GM10248 (cell line): ENCODE measurements around the gene SVIL.
"Not testable (repeated sequence)": the region's sequence is repeated elsewhere in the genome, so short reads cannot be mapped to it uniquely, and the experiment has no call there.

Experiments used
- CTCF ChIA-PET: fragments of 300-600 bp; sonication (Branson Sonifier 250); formaldehyde crosslinking; extraction: SDS; loops from one replicate; lab custom pipeline; 2021; ENCODE audit warnings: antibody characterized with exemption; lab: Yijun Ruan, JAX
- POLR2A ChIA-PET: fragments of 350-650 bp; sonication (Branson Sonifier 250); formaldehyde crosslinking; extraction: SDS; loops from one replicate; lab custom pipeline; 2020; ENCODE audit warnings: antibody characterized with exemption; lab: Yijun Ruan, JAX
- DNase-seq: peaks from one replicate; pipeline ENCODE4 v3.0.0; 2012; ENCODE audit errors: extremely low spot score
- TF ChIP-seq, protein P1 (sequence below): IDR thresholded peaks from 2 replicates; pipeline ENCODE4 v1.5.1; 2012; ENCODE audit warnings: mild to moderate bottlenecking, low read depth; ENCODE audit errors: extremely low read depth, missing control alignments, control extremely low read depth

SVIL gene

DNA sequence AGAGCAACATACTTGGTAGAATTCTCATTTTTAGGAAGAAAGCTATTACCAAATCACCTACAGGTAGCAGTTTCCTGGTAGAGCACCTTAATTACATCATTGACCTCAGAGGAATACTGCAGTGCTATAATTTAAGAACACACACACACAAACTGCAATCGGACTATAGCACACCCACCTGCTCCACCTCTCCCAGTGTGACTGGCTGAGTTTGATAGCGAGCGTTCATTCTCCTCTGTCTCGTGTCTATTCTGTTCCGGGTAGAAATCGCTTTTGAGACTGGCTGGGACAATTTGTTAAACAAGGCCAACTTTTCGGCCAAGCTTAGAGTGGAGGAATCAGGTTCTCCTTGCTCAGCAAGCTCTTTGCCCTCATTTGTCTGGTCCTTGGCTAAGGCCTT is 110.5 kb downstream of the SVIL start:
- POLR2A ChIA-PET: no interaction called here

DNA sequence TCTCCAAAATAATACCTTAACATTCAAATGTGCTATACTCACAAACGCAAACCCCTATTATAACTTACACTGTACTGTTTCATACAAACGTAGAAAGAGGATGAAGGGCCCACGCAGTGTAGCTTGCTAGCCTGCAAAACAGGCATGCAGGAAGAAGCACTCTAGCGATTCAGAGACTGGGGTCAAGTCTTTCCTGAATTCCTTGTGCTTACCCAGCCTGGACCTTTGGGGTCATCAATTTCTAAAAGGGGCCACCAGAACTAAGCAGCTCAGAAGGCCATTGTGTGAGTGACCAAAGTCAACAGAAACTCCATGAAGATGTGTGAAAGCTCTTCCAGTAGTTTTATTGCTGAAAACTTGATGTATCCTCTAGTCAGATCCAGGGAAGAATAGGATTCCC is 111.9 kb downstream of the SVIL start:
- TF ChIP-seq, protein P1, sequence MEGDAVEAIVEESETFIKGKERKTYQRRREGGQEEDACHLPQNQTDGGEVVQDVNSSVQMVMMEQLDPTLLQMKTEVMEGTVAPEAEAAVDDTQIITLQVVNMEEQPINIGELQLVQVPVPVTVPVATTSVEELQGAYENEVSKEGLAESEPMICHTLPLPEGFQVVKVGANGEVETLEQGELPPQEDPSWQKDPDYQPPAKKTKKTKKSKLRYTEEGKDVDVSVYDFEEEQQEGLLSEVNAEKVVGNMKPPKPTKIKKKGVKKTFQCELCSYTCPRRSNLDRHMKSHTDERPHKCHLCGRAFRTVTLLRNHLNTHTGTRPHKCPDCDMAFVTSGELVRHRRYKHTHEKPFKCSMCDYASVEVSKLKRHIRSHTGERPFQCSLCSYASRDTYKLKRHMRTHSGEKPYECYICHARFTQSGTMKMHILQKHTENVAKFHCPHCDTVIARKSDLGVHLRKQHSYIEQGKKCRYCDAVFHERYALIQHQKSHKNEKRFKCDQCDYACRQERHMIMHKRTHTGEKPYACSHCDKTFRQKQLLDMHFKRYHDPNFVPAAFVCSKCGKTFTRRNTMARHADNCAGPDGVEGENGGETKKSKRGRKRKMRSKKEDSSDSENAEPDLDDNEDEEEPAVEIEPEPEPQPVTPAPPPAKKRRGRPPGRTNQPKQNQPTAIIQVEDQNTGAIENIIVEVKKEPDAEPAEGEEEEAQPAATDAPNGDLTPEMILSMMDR: no peak
- ChIA-PET POLR2A (no interaction called here), CTCF (interaction anchor here (0.8 to 2.9 kb wide), 4 partner anchors 10 to 145 kb away, joined by 3 to 16 read pairs (median 4); no protein-coding TSS in a partner anchor)
- DNase-seq: no peak

More for the DNA sequence above, 110.5 kb downstream of the SVIL start:
- TF ChIP-seq, protein P1: no peak
- CTCF ChIA-PET: interaction anchor here (2.2 to 2.9 kb wide), 2 partner anchors 9 to 12 kb away, joined by 10 to 16 read pairs; no protein-coding TSS in a partner anchor
- no peak for DNase-seq

DNA sequence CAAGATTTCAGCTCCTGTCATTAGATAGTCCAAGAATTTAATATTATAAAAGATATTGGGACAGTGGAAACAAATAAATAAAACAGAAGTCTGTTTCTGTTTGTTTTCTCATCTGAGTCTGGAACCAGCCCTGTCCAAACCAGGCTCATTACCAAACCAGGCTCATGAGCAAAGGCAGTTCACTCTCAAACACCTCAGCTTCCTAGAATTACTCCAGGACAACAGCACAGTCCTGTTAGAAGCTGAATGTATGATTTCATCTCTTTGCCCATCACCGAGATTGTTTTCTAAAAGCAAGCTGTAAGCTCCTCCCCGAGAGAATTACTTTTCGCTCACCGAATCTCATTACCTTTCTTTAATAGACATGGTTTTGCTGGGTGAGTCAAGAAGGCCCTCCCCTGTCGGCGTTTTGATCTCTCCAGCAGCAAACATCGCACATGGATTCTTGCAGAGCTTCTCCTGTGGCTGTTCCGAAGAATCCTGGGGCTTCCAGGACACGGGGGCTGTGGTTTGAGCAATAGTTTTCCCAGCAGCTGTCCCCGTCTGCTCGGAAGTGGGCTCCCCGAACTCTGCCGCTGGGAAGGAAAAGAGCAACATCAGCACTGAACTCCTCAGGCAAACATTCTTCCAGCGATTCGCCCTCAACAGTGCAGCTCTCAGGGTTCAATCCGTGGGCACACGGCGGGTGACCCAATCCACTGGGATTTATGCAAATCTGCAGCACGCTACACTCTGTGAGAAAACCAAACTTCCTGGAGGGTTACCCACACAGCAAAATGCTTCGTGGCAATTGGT is 112.5 kb downstream of the SVIL start:
- CTCF ChIA-PET: interaction anchor here (1.0 to 2.9 kb wide), 4 partner anchors 10 to 145 kb away, joined by 3 to 16 read pairs (median 4); no protein-coding TSS in a partner anchor

GRCh38 chr10:29519659-29520058 is 115.1 kb downstream of the SVIL start:
- DNase-seq: no peak
- POLR2A ChIA-PET: no interaction called here
- TF ChIP-seq, protein P1: no peak
- CTCF ChIA-PET: interaction anchor here (1.3 to 2.3 kb wide), 2 partner anchors 17 to 23 kb away, joined by 3 to 7 read pairs; no protein-coding TSS in a partner anchor

More for the DNA sequence above, 112.5 kb downstream of the SVIL start:
- DNase-seq: no peak
- TF ChIP-seq, protein P1: no peak
- POLR2A ChIA-PET: no interaction called here

- CTCF ChIA-PET: interaction anchor here (0.6 to 1.9 kb wide), 6 partner anchors 13 to 124 kb away, joined by 3 to 6 read pairs (median 3); no protein-coding TSS in a partner anchor
Observed at GRCh38 chr10:29517352-29517923, 117.3 kb downstream of the SVIL start.

GRCh38 chr10:29516309-29516932 is 118.3 kb downstream of the SVIL start:
- DNase-seq, POLR2A ChIA-PET: not testable (repeated sequence)
- CTCF ChIA-PET: interaction anchor here (2.7 kb wide), 1 partner anchor 20 kb away, joined by 10 read pairs; no protein-coding TSS in a partner anchor

More at GRCh38 chr10:29517352-29517923, 117.3 kb downstream of the SVIL start:
- peak; percentile 39 for DNase-seq
- TF ChIP-seq, protein P1: peak; percentile 46
- POLR2A ChIA-PET: no interaction called here

- POLR2A ChIA-PET, DNase-seq: not testable (repeated sequence)
- CTCF ChIA-PET: interaction anchor here (2.2 to 2.7 kb wide), 2 partner anchors 9 to 19 kb away, joined by 10 read pairs; no protein-coding TSS in a partner anchor
Observed at GRCh38 chr10:29515879-29516278, 118.9 kb downstream of the SVIL start.

GRCh38 chr10:29515104-29515503 is 119.7 kb downstream of the SVIL start:
- DNase-seq, POLR2A ChIA-PET: not testable (repeated sequence)
- CTCF ChIA-PET: interaction anchor here (1.4 to 2.7 kb wide), 3 partner anchors 10 to 138 kb away, joined by 3 to 10 read pairs (median 10); no protein-coding TSS in a partner anchor
